Activated CD8-positive, alpha-beta memory T cell treated with anti-CD3 and anti-CD28 coated beads, Interleukin-2, amount 50 U/mL, for 4 hours (primary cell): ENCODE measurements around the gene NRARP.

Experiments used
- DNase-seq: peaks from one replicate; pipeline ENCODE4 v3.0.0-alpha.2; 2020

The NRARP gene

GRCh38 chr9:137255448-137256114, 46.5 kb downstream of the NRARP start:
- no peak for DNase-seq

GRCh38 chr9:137254624-137255447, 47.2 kb downstream of the NRARP start, which contains the start of gene NELFB:
Gene NELFB (plus strand): TSS chr9:137255327.
- DNase-seq = peak; percentile 97

- DNase-seq = no peak
Observed at GRCh38 chr9:137253717-137254623, 48.1 kb downstream of the NRARP start.

- DNase-seq = no peak
Observed at GRCh38 chr9:137252555-137253506, 49.2 kb downstream of the NRARP start.

GRCh38 chr9:137251490-137252268, 50.4 kb downstream of the NRARP start:
- no peak for DNase-seq

GRCh38 chr9:137251194-137251461, 50.9 kb downstream of the NRARP start, which contains the start of gene STPG3:
Gene STPG3 (plus strand): TSS chr9:137251286. CDS start chr9:137251287, 1 bp downstream.
- no peak for DNase-seq

- no peak for DNase-seq
Observed at GRCh38 chr9:137250329-137251193, 51.5 kb downstream of the NRARP start.
